HG03354 (cell line): ENCODE measurements around the gene CEP135.
"Not testable (repeated sequence)": the region's sequence is repeated elsewhere in the genome, so short reads cannot be mapped to it uniquely, and the experiment has no call there.

Experiments used
- ATAC-seq: cut with Tn5 transposase; IDR thresholded peaks from one replicate; pipeline ENCODE4 v1.9.1; 2021; ENCODE audit warnings: mild to moderate bottlenecking; ENCODE audit not compliant: unreplicated experiment, poor library complexity, severe bottlenecking

CEP135 gene

DNA sequence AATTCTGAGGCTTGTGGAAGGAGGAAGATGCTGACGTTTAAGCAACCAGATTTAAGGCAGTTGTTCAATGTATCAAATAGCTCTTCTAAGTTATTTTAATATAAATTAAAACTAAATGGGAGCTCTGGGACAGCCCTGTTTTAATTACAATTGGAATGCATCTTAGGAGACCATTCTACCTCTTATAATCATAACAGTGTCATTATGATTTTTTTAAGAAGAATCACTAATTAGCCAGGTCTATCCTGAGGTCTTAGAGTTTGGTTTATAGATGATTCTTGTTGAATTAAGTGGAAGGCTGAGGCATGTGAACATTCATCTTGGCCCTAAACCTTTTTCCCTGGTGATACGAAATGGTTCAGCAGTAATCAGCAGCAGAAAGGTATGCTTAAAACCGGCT, 113.4 kb downstream of the CEP135 start:
- ATAC-seq: no peak

DNA sequence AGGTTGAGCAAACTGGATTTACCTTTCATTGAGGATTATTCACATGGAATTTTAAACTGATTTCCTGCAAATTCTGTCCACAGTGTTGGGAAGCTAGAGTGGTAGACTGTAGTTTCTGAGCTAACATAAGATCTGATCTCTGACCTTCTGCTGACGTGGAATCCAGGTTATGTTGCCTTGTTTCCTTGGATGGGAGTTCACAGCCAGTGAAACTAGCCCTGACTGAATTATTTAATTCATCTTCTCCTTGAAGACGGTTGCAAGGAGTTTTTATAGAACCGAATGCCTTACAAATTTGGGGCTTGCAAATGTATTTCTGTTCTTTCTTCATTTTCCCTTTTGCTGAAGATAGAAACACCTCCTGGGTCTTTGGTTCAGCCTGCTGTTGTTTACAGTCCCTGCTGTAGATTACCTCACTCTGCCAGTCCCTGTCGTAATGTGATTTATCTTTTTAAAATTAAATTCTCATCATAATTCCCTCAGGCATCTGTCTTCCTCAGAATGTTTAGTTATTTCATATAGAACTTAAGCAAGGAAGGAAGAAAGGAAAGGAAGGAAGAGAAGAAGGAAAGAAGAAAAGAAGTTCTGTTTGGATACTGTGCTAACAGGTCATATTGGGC, 113.9 kb downstream of the CEP135 start:
- ATAC-seq: no peak

DNA sequence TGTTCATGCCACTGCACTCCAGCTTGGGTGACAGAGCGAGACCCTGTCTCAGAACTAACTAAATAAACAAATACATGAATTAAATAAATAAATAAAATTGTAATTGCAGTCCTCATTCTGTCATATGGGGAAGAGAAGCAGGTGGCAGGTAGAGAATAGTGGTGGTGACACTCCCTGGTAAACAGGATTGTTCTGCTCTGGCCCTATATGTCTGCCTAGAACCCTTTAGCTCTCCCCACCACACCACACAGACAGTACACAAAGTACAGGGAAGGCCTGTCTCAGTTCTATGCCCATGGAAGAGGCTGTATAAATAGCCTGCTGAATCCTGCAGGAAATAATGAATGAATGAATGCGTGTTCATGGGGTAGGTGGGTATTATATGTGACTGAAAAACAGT, 117.7 kb downstream of the CEP135 start:
- ATAC-seq: no peak

DNA sequence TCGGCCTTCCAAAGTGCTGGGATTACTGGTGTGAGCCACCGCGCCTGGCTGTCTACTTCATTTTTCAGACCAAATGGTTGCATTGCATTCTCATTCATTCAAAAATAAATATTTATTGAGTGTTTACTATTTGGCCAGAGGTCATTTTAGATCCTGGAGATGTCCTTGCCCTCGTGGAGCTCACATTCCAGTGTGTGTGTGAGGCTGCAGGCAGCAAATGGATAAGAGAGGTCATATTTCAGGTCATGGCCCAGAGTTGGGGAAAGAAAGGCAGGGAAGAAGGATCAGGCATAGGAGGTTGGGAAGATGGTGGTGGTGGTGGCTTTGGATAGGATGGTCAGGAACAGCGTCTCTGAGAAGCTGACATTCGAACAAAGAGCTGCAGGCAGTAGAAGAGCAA, 119.1 kb downstream of the CEP135 start:
- ATAC-seq: no peak

DNA sequence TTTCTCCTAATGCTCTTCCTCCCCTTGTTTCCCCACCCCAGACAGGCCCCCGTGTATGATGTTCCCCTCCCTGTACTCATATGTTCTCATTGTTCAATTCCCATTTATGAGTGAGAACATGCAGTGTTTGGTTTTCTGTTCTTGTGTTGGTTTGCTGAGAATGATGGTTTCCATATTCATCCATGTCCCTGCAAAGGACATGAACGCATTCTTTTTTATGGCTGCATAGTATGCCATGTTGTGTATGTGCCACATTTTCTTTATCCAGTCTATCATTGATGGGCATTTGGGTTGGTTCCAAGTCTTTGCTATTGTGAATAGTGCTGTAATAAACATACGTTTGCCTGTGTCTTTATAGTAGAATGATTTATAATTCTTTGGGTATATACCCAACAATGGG, 124.0 kb downstream of the CEP135 start:
- not testable (repeated sequence) for ATAC-seq

DNA sequence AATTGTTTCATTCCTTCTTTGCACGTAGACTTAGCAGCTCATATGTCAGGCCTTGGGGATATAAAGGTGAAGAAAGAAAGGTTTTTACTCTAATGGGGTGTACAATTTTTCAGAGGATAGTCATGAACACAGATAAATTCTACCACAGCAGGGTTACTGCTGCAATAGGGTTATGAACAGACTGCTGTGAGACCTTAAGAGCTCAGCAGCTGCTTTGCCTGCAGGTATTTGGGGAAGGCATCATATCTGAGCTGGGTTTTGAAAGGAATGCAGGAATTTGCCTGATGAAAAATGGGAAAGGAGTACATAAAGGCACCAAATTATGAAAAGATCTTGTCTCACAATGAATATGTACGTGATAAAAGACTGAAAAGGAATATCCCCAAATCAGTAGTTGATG, 128.9 kb downstream of the CEP135 start:
- ATAC-seq: no peak

DNA sequence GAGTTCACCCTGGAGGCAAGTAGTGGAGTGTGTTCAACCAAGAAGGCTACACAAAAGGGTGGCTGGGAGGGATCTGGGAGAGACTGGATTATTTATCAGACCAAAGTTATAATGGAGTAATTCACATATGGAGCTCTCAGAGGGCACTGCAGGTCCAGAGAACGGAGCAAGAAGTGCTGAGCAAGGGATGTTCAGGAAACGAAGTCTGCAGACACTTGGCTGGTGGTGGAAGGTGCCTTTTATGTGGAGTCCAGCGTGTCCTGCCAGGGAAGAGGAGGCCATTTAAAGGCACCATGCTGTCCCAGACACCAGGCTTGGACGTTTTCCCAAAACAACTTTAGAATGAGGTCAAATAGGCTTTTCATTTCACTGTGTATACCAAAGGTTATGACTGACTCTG, 130.1 kb downstream of the CEP135 start:
- ATAC-seq: no peak

DNA sequence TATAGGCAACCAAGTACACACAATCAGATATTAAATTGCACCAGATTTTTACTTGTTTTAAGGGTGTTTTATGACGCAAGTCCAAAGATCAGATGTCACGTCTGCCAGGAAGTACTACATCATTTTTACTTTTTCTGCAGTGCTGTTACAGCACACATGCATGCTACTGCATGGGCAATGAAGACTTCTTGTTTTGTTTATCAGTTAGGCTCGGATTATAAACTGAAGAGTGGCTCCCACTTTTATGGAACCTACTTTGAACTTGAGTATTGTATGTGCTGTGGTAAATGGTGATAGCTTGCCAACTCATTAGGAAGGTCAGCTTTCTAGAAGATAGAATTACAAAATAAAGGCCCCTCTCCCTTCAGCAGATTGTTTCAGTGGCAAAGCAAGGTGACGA, 131.6 kb downstream of the CEP135 start:
- ATAC-seq: no peak

DNA sequence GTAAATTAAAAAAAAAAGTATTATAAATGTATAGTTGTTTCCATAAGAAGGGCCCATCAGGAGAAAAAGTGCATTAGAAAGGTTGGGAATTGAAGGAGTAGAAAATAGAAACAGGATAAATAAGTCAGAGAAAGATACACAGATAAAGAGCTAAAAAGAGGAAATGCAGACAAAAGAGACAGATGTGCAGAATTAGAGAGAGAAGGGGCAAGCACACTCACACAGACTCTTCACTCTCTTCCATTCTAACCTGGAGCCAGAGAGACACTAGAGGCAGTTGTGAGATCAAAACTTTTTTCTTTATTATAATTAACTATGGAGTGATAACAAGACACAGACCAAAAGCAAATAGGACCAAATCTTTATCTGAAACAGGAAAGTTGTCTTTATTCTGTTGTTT, 134.1 kb downstream of the CEP135 start:
- ATAC-seq: no peak
